ENCODE results near the gene TSKU.

Gene TSKU

DNA sequence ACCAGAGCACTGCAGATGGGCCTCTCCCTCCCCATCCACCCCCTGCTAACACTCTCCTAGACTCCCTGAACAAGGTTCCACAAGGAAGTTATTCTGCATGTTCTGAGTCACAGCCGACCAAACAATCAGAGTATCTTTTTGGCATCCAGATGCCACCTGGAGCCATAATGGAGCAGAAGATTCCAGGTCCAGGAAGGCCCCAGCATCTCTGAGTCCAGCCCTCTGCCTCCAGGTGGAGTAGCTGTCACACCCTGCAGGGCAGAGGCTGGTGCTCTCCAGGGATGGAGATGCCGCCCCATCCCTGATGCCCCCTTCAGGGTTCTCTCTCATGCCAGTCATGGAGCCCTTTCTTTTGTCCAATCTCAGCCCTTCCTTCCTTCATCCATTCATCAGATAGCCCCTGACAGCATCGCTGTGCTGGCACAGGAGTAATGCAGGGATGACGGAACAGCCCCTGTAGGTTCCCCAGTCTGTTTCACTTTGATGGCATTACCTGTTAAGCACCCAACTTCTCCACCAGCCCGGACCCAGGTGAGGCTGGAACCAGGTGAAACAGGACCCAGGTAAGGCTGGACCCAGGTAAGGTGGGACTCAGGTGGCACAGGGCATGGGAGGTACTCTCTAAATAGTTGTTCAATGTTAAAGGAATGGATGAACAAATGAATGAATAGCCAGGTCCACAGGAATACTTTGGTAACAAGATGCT lies 20.1 kb upstream of the TSKU start:
- Histone ChIP-seq H3K4me3 (replicated peaks; ENCODE audit: insufficient read depth, low read length) (no peak overlapping the region), H3K27ac (replicated peaks) (no peak overlapping the region), H3K27me3 (ENCODE audit: insufficient read depth, poor library complexity, severe bottlenecking) (no peaks in the 10 kb centered on the region)
- TF ChIP-seq GABPA (IDR thresholded peaks at IDR 0.05; ENCODE audit: low read depth) (no peak), CTCF (IDR thresholded peaks at IDR 0.05; ENCODE audit: insufficient read depth, low read length) (no peak), SPI1 (IDR thresholded peaks at IDR 0.05; ENCODE audit: borderline replicate concordance, low read depth) (no peak), REST (IDR thresholded peaks at IDR 0.05; ENCODE audit: insufficient replicate concordance, low read depth) (no peak), POLR2AphosphoS5 (IDR thresholded peaks at IDR 0.05; ENCODE audit: low read depth) (no peak)
- no peak for DNase-seq (ENCODE audit: low read depth in 1 of 2, low spot score in 1 of 2)

DNA sequence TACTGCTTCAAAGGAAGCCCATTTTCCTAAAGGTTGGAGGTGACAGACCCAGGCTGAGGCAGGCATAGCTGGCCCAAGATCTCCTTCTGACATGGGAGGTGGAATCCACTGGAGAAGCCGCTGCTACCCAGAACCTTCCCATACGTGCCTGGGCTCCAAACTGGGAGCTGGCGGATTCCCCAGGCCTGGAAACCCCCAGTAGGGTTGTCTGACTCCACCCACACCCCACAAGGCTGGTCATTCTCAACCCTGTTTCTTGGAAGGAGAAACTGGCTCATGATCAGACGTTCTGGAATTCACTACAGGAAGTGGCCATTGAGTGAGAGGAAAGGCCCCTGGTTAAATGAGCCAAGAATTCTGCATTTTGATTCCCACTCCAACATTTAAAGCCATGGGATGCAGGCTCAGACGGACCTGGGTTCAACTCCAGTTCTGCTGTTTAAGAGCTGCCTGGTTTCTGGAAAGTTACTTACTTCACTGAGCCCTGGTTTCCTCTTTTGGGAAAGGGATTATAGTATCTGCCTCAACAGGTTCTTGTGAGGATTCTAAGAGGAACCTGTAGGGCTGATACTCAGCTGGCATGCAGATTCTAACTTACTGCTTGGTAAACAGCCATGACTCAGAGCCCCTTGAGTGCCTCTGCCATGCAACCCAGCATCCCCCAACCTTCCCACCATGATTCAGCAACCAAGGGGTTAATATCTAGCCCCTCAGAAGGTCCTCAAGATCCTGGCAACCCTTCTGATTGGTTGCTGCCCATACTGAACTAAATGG lies 19.4 kb upstream of the TSKU start:
- TF ChIP-seq POLR2AphosphoS5 (IDR thresholded peaks at IDR 0.05; ENCODE audit: low read depth) (no peak), CTCF (IDR thresholded peaks at IDR 0.05; ENCODE audit: insufficient read depth, low read length) (no peak), SPI1 (IDR thresholded peaks at IDR 0.05; ENCODE audit: borderline replicate concordance, low read depth) (no peak), GABPA (IDR thresholded peaks at IDR 0.05; ENCODE audit: low read depth) (no peak), REST (IDR thresholded peaks at IDR 0.05; ENCODE audit: insufficient replicate concordance, low read depth) (no peak)
- Histone ChIP-seq H3K4me3 (replicated peaks; ENCODE audit: insufficient read depth, low read length) (no peak overlapping the region), H3K27me3 (ENCODE audit: insufficient read depth, poor library complexity, severe bottlenecking) (no peaks in the 10 kb centered on the region), H3K27ac (replicated peaks) (no peak overlapping the region)
- no peak for DNase-seq (ENCODE audit: low read depth in 1 of 2, low spot score in 1 of 2)

DNA sequence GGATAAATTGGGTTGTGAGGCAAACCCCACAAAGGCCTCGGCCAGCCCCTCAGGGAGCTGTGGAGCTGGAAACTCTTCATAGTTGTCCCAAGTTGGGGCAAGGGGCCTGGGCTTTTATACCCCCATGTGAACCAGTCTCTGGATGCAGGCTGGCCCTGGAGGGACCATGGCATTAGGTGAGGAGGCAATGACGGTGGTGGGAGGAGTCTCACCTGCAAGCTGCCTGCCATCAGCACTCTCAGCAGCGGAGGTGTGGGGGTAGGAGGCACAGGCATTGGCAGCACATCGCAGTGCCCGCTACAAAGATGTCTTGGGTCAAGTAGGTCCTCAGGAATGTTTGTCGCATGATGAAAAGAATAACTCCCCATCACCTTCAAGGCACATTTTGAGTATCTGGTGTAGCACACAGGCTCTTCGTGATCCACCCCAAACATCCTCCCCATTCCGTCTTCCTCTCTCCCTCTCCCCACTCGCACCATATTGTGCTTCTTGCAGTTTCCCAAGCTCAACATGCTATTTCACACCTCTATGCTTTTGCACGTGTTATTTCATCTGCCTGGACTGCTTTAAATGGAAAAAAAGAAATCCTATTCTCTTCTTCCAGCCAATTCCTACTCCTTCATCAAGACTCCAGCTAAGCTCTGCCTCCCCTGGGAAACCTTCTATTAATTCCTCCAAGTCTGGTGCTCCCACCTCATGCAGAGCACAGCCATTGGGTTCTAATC lies 18.1 kb upstream of the TSKU start:
- no peak for TF ChIP-seq REST (IDR thresholded peaks at IDR 0.05; ENCODE audit: insufficient replicate concordance, low read depth)
- TF ChIP-seq POLR2AphosphoS5 (IDR thresholded peaks at IDR 0.05; ENCODE audit: low read depth) = no peak
- no peak for TF ChIP-seq CTCF (IDR thresholded peaks at IDR 0.05; ENCODE audit: insufficient read depth, low read length)
- no peak for TF ChIP-seq SPI1 (IDR thresholded peaks at IDR 0.05; ENCODE audit: borderline replicate concordance, low read depth)
- TF ChIP-seq GABPA (IDR thresholded peaks at IDR 0.05; ENCODE audit: low read depth) = no peak
- Histone ChIP-seq H3K27me3 (ENCODE audit: insufficient read depth, poor library complexity, severe bottlenecking) (no peaks in the 10 kb centered on the region), H3K27ac (replicated peaks) (no peak overlapping the region), H3K4me3 (replicated peaks; ENCODE audit: insufficient read depth, low read length) (no peak overlapping the region)
- DNase-seq (ENCODE audit: low read depth in 1 of 2, low spot score in 1 of 2) = no peak
